ENCODE measurements around the gene PSEN1.
"Not testable (repeated sequence)": the region's sequence is repeated elsewhere in the genome, so short reads cannot be mapped to it uniquely, and the experiment has no call there.

The PSEN1 gene

DNA sequence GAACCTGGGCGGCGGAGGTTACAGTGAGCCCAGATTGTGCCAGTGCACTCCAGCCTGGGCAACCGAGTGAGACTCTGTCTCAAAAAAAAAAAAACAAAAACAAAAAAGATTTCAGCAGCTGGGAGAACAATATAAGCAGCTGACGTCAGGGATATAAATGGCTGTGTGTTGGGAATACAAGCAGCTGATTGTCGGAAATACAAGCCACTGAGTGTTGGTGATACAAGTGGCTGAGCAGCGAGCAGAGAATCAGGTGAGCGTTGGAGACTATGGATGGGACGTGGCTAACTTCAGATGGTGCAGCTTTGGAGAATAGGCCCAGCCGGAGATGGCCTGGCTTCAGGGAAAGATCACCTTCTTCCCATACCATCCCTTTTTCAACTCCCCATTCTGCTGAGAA is 32.0 kb downstream of the PSEN1 start:
- no peak for DNase-seq

DNA sequence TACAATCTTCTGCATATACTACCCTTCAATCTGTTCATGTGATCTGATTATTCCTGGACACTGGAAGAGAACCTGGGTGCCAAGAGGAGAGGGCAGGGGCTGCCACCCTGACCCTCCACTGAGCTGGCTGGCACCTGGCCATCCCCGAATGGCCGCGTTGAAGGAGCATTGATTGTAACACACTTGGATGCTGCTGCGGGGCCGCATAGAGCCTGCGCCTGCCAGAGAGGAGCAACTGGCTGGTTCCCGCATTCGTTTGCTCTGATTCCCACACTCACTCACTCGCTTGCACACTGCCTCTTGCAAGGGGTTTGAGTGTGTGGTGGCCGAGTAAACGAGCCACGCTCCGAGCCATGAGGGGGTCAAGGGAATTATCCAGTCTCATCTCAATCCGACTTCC is 32.4 kb downstream of the PSEN1 start:
- no peak for DNase-seq

DNA sequence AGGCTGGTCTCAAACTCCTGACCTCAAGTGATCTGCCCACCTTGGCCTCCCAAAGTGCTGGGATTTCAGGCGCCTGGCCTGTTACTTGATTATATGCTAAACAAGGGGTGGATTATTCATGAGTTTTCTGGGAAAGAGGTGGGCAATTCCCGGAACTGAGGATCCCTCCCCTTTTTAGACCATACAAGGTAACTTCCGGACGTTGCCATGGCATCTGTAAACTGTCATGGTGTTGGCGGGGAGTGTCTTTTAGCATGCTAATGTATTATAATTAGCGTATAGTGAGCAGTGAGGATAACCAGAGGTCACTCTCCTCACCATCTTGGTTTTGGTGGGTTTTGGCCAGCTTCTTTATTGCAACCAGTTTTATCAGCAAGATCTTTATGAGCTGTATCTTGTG is 33.5 kb downstream of the PSEN1 start:
- DNase-seq = not testable (repeated sequence)

DNA sequence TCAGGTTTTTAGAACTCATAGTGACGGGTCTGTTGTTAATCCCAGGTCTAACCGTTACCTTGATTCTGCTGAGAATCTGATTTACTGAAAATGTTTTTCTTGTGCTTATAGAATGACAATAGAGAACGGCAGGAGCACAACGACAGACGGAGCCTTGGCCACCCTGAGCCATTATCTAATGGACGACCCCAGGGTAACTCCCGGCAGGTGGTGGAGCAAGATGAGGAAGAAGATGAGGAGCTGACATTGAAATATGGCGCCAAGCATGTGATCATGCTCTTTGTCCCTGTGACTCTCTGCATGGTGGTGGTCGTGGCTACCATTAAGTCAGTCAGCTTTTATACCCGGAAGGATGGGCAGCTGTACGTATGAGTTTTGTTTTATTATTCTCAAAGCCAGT is 34.4 kb downstream of the PSEN1 start:
- no peak for DNase-seq

DNA sequence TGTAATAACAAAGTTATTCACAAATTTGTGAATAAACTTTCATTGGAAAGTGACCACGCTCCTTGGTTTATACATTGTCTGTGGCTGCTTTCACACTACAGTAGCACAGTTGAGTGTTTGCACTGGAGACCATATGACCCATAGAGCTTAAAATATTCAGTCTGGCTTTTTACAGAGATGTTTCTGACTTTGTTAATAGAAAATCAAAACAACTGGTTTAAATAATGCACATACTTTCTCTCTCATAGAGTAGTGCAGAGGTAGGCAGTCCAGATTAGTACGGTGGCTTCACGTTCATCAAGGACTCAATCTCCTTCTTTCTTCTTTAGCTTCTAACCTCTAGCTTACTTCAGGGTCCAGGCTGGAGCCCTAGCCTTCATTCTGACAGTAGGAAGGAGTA is 36.2 kb downstream of the PSEN1 start:
- no peak for DNase-seq

DNA sequence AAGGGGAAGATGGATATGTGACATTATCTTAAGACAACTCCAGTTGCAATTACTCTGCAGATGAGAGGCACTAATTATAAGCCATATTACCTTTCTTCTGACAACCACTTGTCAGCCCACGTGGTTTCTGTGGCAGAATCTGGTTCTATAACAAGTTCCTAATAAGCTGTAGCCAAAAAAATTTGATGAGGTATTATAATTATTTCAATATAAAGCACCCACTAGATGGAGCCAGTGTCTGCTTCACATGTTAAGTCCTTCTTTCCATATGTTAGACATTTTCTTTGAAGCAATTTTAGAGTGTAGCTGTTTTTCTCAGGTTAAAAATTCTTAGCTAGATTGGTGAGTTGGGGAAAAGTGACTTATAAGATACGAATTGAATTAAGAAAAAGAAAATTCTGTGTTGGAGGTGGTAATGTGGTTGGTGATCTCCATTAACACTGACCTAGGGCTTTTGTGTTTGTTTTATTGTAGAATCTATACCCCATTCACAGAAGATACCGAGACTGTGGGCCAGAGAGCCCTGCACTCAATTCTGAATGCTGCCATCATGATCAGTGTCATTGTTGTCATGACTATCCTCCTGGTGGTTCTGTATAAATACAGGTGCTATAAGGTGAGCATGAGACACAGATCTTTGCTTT is 36.9 kb downstream of the PSEN1 start:
- peak; percentile 13 for DNase-seq

DNA sequence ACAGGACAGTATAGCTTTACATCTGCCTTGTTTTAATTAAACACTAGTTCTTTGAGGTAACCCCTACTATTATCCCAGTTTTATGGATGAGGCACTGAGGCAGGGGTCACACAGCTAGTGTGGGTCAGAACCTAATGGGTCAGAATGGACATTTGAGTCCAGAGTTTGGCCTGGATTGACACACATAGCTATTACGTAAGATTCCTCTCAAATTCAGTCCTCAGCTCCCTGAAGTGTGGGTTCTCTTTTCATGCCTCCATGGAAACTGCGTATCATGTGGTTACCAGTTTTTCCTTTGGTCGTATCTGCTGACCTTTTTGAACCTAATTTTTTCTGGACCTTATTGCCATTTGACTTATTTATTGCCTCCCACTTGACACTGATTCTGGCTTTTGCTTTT is 40.4 kb downstream of the PSEN1 start:
- DNase-seq = no peak

DNA sequence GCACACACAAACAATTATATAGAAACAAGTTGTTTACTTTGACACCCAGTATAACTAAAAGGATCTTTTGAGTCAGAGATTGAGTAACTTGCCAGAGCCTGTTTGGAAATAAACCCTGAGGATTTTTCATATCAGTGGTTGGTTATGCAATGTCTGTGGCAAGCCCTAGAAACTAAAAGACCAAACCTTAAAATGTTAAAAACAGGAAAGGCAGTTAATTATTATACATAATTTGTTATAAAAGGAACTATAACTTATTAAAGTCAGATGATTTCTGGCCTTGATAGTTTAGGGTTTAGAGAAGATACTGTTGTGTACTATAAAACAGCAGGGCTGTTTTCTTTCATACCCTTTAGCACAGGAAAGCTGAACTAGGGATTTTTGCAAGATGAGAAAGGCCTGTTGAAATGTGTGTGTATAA is 44.1 kb downstream of the PSEN1 start:
- no peak for DNase-seq

DNA sequence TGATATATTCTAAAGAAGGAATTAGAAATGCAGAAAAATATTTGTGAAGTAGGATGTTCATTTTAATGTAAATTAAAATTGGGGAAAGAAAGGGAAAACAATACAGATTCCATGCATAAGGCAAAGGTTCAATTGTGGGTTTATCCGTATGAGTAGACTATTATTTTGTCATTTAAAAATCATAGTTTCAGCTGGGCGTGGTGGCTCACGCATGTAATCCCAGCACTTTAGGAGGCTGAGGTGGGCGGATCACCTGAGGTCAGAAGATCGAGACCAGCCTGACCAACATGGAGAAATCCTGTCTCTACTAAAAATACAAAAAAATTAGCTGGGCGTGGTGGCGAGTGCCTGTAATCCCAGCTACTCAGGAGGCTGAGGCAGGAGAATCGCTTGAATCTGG is 44.7 kb downstream of the PSEN1 start:
- not testable (repeated sequence) for DNase-seq

DNA sequence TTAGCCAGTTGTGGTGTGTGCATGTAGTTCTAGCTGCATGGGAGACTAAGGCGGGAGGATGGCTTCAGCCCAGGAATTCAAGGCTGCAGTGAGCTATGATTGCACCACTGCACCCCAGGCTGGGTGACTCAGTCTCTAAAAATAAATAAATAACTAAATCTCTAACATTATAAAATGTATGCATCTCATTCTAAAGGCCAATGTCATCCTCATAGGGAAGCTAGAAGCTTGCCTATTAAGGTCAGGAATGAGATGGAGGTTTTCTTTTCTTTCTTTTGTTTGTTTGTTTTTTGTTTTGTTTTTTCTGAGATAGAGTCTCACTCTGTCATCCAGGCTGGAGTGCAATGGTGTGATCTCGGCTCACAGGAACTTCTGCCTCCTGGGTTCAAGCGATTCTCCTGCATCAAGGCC is 52.2 kb downstream of the PSEN1 start:
- DNase-seq = no peak

DNA sequence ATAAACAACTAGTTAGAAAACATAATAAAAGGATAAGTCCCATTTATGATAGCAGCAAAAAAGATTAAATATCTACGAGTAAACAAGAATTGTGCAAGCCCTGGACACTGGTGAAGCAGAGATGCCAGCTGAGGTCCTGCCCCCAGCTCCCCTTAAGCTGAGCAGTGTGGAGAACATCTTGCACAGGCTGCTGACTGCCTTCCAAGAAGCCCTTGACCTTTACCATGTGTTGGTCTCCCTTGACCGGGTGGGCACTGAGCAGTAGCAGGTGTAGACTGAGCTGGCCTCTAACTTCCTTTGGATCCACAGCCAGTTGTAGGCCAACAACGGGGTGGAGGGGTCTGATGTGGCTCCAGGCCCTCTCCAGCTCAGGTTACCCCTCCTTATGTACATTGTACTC is 53.3 kb downstream of the PSEN1 start:
- DNase-seq = no peak

DNA sequence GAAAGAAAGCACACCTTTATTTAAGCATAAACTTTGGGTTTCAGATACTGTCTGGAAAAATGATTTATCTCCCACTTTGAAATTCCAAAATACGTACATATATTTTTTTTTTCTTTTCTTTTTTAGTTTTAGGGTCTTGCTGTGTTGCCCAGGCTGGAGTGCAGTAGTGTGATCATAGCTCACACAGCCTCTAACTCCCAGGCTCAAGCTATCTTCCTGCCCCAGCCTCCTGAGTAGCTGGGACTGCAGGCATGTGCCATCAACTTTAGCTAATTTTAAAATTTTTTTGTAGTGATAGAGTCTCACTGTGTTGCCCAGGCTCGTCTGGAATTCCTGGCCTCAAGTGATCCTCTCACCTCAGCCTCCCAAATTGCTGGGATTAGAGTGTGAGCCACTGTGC is 55.1 kb downstream of the PSEN1 start:
- no peak for DNase-seq

DNA sequence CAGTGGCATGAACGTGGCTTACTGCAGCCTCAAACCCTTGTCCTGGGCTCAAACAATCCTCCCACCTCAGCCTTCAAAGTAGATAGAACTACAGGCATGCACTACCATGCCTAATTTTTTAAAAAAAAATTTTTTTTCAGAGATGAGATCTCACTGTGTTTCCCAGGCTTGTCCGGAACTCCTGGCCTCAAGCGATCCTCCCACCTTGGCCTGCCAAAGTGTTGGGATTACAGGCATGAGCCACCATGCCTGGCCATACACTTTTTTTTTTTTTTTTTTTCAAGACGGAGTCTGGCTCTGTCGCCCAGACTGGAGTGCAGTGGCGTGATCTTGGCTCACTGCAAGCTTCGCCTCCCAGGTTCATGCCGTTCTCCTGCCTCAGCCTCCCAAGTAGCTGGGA is 58.0 kb downstream of the PSEN1 start:
- not testable (repeated sequence) for DNase-seq

DNA sequence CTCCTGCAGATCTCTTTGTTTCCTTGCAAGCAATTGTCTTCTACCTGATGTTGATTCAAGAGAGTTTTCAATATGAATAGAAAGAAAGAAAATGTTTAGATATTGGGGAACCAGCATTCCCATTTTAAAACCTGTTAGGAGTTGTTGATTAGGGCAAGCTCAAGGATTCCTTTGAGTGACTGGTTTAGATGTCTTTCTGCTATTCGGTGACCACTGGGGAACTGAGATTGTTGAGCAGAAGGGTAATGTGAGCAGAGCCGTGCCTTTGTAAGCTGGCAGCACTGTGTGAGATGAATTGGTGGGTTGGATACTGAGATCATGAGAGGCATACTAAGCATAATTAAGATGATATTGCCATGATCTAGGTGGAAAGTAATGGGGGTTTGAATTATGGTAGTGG is 61.9 kb downstream of the PSEN1 start:
- DNase-seq = no peak

DNA sequence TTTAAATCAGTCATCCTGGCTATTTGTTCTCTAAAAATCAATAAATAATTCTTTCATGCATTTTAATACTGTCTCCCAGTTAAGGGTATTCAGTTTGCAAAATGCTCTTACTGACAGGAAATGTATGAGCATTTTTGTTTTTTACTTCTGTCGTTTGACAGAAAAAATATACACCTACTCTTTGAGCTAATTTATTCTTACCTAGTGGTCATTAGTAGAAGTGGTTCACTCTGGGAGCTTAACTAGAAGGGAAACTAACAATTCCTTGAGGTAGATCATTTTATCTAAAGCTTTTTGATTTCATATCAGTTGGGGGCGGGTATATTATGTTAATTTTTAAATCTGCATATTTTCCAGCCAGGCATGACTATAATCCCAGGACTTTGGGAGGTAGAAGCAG is 67.2 kb downstream of the PSEN1 start:
- DNase-seq = no peak

DNA sequence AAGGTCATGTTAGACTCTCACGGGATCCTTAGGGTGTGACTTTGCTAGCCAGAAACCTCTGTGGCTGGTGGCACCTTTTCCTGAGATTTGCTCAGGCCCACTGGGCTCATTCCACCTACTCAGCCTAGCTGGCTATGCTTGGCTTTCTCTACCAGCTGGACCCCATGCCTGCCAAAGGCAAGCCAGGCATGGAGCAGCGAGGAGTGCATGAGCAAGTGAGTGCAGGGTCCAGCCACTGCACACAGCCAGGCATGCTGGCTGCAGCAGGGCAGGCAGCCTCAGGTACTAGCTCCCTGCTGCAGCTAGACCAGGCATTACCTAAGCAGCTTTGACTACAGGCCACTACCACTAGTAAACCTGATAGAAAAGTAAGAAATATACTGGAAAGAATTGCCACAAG is 71.3 kb downstream of the PSEN1 start:
- DNase-seq = no peak

DNA sequence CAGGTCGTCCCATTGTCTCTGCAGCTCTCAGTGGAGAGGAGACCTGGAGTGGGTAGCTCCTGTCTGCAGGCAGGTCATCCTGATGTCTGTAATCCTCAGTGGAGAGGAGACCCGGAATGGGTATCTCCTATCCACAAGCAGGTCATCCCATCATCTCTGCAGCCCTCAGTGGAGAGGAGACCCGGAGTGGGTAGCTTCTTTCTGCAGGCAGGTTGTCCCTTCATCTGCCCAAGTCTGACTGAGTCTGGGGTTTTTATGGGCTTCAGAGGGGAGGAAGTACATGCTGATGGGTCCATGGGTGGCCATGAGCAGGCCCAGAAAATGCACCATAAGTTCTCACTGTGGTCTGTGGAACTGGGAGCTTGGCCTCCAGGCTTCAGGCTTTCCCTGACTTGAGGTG is 72.1 kb downstream of the PSEN1 start:
- no peak for DNase-seq

DNA sequence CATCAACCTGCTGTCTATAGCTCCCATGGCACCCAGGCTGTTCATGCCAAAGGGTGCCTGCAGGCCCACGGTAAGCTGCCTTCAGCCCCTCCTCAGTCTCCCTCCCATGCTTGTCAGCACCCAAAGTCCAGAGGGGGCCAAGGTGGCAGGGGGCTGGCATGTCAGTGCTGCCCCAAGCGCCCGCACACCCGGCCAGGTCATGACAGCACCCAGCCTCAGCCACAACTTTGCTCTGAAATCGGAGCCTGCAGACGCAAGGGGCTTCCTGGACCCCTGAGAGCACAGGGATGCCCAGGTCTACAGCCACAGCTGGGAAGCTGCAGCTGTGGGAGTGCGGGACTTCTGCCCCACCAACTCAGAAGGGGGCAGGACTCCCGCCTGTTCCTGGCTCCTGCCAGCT is 72.5 kb downstream of the PSEN1 start:
- DNase-seq = no peak

DNA sequence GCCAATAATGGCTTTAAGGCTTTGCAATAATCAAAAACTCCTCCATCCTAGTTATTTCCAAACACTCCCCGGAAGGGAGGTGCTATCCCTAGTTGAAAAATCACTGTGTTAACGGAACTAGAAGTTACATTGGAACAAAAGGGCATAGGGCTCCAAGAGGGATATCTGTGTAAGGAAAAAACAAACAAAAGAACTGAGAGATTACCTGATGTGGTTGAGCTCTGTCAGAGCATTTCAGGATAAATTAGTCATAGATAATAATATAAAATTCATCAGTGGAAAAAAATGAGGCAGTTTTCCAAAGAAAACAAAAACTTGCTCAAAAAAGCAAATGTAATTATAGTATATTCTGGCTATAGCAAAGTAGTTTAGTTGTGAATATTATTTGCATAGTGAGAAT is 73.6 kb downstream of the PSEN1 start:
- DNase-seq = no peak

DNA sequence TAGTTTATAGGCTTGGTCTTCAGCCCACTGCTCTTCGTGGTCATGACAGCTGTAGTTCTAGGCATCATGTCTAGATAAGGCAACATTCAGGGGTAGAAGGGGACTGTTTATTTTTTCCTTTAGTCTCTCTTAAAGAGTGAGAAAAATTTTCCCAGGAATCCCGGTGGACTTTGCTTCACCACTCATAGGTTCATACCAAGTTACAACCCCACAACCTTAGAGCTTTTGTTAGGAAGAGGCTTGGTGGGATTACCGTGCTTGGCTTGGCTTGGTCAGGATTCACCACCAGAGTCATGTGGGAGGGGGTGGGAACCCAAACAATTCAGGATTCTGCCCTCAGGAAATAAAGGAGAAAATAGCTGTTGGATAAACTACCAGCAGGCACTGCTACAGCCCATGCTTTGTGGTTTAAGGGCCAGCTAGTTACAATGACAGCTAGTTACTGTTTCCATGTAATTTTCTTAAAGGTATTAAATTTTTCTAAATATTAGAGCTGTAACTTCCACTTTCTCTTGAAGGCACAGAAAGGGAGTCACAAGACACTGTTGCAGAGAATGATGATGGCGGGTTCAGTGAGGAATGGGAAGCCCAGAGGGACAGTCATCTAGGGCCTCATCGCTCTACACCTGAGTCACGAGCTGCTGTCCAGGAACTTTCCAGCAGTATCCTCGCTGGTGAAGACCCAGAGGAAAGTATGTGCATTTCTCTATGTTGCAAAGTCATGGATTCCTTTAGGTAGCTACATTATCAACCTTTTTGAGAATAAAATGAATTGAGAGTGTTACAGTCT is 75.1 kb downstream of the PSEN1 start:
- no peak for DNase-seq

DNA sequence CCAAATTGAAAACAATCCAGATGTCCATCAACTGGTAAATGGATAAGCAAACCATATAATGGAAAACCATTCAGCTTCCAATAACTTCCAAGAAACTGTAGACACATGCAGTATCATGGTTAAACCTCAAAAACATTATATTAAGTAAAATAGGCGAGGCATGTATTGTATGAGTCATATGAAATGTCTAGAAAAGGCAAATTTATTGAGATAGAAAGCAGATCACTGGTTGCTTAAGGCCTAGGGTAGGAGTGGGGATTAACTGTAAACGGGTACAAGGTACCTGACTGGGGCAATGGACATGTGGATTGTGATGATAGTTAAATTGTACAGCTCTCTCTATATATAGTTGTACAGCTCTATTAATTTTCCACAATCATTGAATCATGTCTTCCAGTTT is 79.7 kb downstream of the PSEN1 start:
- no peak for DNase-seq

DNA sequence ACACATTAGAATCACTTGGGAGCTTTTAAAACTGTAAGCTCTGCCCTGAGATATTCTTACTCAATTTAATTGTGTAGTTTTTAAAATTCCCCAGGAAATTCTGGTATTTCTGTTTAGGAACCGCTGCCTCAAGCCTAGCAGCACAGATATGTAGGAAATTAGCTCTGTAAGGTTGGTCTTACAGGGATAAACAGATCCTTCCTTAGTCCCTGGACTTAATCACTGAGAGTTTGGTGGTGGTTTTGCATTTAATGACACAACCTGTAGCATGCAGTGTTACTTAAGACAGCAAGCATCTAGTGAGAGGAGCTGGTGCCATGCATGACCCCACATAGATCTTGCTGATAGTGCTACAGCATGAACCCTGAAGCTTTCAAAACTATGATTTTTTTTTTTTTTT is 81.1 kb downstream of the PSEN1 start:
- no peak for DNase-seq

DNA sequence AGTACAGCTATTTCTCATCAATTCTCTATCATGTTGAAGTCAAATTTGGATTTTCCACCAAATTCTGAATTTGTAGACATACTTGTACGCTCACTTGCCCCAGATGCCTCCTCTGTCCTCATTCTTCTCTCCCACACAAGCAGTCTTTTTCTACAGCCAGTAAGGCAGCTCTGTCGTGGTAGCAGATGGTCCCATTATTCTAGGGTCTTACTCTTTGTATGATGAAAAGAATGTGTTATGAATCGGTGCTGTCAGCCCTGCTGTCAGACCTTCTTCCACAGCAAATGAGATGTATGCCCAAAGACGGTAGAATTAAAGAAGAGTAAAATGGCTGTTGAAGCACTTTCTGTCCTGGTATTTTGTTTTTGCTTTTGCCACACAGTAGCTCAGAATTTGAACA is 83.8 kb downstream of the PSEN1 start:
- DNase-seq = no peak

DNA sequence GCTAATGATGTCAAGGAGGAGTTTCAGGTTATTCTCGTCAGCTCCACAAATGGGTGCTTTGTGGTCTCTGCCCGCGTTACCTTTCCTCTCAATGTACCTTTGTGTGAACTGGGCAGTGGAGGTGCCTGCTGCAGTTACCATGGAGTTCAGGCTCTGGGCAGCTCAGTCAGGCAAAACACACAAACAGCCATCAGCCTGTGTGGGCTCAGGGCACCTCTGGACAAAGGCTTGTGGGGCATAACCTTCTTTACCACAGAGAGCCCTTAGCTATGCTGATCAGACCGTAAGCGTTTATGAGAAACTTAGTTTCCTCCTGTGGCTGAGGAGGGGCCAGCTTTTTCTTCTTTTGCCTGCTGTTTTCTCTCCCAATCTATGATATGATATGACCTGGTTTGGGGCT is 84.3 kb downstream of the PSEN1 start:
- DNase-seq = no peak

DNA sequence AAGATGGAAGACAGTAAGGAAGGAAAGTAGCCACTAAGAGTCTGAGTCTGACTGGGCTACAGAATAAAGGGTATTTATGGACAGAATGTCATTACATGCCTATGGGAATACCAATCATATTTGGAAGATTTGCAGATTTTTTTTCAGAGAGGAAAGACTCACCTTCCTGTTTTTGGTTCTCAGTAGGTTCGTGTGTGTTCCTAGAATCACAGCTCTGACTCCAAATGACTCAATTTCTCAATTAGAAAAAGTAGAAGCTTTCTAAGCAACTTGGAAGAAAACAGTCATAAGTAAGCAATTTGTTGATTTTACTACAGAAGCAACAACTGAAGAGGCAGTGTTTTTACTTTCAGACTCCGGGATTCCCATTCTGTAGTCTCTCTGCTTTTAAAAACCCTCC is 85.6 kb downstream of the PSEN1 start:
- DNase-seq = no peak
